ENCODE results near the gene SNAPC5.
"Not testable (repeated sequence)": the region's sequence is repeated elsewhere in the genome, so short reads cannot be mapped to it uniquely, and the experiment has no call there.

The SNAPC5 gene

GRCh38 chr15:66489179-66489791 is 8.3 kb downstream of the SNAPC5 start:
- no peak for DNase-seq

DNA sequence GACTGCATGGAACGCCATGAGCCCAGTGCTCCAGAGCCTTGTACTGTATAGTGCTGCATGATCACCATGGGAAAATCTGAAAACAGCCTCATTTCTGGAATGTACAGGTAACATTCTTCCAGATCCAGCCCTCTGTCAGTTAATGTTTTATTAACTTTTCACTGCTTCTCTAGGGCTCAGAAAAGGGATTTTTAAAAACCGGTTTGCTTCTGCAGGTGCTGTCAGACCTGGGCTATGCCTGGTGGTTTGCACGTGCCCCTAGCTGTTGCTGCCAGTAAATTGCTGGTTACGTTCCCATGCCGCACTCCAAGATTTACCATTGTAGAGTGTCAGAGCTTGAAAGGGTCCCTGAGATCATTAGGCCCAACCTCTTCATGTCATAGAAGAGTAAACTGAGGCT is 9.0 kb downstream of the SNAPC5 start:
- no peak for DNase-seq

GRCh38 chr15:66486887-66487286 is 10.7 kb downstream of the SNAPC5 start:
- DNase-seq = no peak

DNA sequence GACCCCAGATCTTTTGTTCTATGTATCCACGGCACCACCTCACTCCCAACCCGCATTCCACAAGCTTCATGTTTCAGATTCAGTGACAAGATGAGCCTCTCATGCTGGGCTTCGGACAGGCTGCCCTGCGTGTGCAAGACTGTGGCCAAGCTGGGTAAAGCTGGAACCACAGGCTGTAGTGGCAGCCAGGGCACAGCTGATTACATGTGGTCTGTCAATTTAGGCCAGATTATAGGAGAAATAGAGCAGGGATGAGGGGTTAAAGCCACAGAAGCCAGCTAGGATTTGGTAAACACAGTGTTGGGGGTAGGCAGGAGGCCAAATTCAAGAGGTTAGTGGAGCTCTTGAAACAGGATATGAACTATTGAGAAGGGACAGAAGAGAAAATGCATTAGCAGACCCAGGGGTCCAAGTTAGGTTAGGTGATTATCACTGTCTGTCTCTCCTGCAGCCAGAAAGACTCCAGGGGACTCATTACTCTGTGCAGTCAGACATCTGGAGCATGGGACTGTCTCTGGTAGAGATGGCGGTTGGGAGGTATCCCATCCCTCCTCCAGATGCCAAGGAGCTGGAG is 12.9 kb downstream of the SNAPC5 start:
- no peak for DNase-seq

DNA sequence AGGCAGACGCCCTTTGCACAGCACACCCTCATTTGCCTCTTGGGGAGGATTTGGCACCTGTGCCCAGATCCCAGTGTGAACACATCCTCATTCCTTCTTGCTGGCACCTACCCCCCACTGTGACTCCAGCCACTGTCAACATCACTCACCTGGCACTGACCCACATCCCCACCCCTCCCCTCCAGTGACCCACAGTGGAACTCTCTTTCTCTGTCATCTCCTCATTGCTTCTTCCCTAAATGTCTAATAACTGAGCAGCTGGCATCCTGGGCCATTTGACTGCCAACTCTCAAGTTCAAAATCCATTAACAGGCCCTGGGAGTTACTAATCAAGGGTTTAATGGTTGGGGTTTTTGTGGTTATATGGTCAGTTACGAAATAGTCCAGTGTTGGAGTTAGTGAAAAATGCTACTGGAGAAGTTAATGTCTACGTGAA is 14.4 kb downstream of the SNAPC5 start:
- peak; percentile 50 for DNase-seq

- DNase-seq = no peak
Measured at GRCh38 chr15:66482539-66482938, 15.0 kb downstream of the SNAPC5 start.

- DNase-seq = peak; percentile 79
Measured at GRCh38 chr15:66481107-66481856, 16.3 kb downstream of the SNAPC5 start.

DNA sequence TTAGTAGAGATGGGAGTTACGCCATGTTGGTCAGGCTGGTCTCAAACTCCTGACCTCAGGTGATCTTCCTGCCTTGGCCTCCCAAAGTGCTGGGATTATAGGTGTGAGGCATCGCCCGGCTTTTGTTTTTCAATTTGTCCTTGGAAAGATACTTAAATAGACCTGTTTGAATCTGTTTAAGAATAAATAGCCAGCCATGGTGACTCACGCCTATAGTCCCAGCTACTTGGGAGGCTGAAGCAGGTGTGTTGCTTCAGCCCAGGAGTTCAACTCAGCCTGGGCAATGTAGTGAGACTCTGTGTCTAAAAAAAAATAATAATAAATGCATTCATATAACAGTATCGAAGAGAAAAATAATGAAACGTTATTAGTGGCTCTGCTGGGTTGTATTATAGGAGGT is 17.3 kb downstream of the SNAPC5 start:
- DNase-seq = no peak

GRCh38 chr15:66477011-66477410 is 20.6 kb downstream of the SNAPC5 start:
- DNase-seq = no peak

DNA sequence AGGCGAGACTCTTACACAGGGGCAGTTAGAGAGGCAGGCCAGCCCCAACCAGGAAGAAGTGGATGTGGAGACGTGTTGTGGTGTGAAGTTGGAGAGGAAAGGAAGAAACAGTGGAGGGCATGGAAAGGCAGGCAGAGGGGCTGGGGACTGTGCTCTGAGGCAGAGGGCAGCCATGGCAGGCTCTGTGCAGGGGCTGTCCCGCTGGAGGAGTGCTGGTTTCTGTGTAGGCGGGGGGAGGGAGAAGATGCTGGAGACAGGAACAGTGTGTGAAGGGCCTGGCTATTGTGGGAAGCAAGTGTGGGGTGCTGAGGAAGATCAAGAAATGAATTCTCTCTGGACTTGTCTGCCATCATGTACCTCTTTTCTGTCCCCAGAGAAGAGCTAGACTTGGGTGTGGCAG is 21.0 kb downstream of the SNAPC5 start:
- DNase-seq = no peak

DNA sequence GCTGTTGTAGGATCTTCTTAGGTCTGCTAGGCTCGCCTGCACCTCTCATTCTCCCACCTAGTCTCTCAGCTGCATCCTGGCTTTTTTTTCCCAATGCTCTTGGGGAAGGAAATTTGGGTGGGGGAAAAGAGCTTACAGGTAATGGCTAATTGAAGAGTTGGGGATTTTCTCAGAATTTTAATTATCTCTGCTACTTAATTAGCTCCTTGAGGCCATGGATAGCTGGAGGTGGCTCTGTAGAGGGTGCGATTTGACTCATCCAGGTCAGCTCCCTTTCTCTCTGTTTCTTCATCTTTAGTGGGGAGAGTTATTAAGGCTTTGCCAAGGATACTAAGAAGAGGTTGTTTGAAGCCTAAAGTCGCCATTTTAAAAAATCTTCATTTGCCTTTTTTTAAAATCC is 22.6 kb downstream of the SNAPC5 start:
- DNase-seq = no peak

DNA sequence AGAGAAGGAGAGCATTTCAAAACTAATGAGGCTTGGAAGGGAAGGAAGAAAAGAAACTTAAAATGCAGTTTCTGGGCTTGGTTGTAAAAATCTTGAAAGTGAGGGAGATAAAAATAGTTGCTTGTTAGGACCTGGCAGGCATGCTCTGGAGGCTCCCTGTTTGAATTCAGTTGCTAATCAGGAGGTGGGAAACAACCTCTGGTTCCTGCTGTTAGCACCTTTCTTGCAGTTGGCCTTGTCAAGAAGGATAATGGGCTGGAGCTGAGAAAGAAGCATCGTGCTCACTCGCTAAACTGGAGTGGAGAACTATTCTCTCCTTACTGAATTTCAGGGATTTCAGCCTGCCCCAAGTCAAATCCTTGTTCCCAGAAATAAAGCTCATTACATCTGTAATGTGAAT is 23.4 kb downstream of the SNAPC5 start:
- DNase-seq = no peak

GRCh38 chr15:66472176-66472999 is 25.2 kb downstream of the SNAPC5 start:
- DNase-seq = no peak

DNA sequence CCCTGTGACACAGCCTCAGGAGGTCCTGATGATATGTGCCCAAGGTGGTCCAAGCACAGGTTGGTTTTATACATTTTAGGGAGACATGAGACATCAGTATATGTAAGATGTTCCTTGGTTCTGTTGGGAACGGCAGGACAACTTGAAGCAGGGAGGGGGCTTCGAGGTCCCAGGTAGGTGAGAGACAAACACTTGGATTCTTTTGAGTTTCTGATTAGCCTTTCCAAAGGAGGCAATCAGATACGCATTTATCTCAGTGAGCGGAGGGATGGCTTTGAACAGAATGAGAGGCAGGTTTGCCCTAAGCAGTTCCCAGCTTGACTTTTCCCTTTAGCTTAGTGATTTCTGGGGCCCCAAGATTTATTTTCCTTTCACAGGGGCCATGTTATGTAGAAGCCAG is 26.7 kb downstream of the SNAPC5 start:
- DNase-seq = not testable (repeated sequence)

GRCh38 chr15:66467162-66468040 is 30.2 kb downstream of the SNAPC5 start:
- DNase-seq = not testable (repeated sequence)

- DNase-seq = not testable (repeated sequence)
Measured at GRCh38 chr15:66465294-66465693, 32.3 kb downstream of the SNAPC5 start.

DNA sequence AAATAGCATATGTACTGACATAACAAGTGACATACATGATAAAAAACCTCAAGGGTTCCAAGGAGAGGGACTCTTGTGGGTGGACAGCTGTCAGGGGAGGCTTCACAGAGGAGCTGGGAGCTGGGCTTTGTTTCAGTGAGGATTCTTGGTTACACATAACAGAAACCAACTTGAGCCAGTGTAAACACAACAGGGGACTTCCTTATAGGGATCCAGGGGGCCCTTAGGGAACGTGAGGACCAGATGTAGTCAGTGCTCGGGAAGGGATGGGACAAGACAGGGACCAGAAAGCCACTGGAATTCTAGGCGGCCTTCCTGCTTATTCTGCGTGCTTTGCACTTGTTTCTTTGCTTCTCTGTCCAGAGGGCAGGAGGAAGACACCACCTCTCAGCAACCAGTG is 34.9 kb downstream of the SNAPC5 start:
- DNase-seq = no peak

DNA sequence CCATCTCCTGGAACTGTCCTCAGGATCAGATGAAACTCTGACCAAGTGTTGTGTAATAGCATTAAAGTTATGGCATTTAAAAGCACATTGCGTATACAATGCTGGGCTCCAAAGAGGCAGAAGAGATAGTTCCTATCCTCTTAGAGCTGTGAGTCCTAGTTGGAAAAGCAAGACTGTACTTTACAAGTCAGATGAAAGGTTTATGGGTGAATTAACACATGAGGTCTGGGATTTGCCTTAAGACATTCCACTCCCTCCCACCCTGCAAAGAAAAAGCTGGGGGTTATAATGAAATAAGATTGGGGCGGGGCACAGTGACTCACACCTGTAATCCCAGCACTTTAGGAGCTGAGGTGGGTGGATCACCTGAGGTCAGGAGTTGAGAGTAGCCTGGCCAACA is 35.6 kb downstream of the SNAPC5 start:
- no peak for DNase-seq

GRCh38 chr15:66461294-66461693 is 36.3 kb downstream of the SNAPC5 start:
- DNase-seq = not testable (repeated sequence)

DNA sequence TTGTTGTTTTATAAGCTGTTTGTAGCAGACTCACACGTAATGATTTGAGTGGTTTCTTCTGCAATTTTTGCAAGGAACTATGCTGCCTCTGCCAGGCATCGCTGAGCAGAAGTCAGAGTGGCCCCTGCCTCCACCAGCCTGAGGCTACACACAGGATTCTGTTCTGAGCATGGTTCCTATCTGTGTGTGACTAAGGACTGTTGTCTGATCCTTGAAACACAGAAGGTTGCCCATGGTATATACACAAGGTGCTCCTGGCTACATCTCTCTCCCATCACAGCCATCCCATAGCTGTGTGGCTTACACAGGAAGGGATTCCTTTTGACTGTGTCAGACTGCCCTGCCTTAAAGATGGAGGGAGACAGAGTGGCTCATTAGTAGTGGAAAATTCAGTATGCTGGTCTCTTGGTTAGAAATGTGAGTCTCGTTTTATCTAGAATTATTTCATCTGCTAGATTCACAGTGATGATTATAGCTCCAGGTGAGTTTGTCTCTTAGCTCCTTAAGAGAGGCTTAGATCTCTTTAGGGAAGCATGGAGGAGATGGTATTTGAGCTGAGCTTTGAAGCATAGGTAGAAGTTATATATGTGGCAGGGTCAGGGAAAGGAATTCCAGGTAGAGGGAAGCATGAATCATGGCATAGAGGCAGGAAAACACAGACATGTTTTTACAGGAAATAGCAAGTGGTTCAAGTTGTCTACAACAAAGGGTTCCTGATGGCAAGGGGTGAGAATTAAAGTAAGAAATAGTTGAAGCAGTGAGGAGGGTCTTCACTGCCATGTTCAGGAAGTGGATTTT is 37.5 kb downstream of the SNAPC5 start:
- no peak for DNase-seq

DNA sequence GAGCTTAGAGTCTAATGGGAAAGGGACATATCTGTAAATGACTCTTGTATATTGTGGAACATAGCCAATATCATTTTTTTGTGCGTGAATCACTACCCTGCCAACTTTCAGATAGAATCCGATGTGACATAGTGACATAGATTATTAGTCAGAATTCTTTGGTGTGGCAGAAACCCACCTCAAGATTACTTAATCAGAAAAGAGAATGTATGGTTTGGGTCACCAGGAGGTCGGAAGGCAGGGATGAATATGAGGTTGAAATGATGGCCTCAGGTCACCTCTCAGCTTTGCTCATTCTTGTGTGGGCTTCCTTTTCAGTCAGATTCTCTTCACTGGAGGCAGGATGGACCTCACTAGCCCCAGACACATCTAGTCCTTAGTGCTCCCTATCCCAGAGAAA is 41.4 kb downstream of the SNAPC5 start:
- no peak for DNase-seq

GRCh38 chr15:66454143-66454542 is 43.4 kb downstream of the SNAPC5 start:
- no peak for DNase-seq
